Adrenal gland (tissue), 12 donors: ENCODE measurements around the gene INPP4B. TPM values are rescaled to one million over a fixed set of nuclear protein-coding genes. Genes with fewer than 3 reads are reported as not detected.

Experiments
- DNase-seq, 7 donors: peaks; one replicate each; pipeline ENCODE4 v3.0.0-alpha.2; 2019 to 2020
- H3K27ac ChIP-seq, 5 donors: fragments of 200-600 bp; sonication (generic) in 4 of 5; 1 replicate in 3 of 5; 2 replicates in 2 of 5; pipeline versions ENCODE4 v1.5.1 to v1.8.0; 2016 to 2020; ENCODE audit warnings: mild to moderate bottlenecking in 1 of 5
- H3K27me3 ChIP-seq: fragments of 200-600 bp; 2 replicates; pipeline ENCODE4 v1.8.0; 2021
- H3K36me3 ChIP-seq, 2 donors: fragments of 200-600 bp; replicated peaks in 1 of 2; 1 replicate in 1 of 2; 2 replicates in 1 of 2; pipeline versions ENCODE4 v1.5.1 to v1.8.0; 2018 to 2022
- H3K4me1 ChIP-seq, 2 donors: fragments of 200-600 bp; replicated peaks in 1 of 2; 1 replicate in 1 of 2; 2 replicates in 1 of 2; pipeline versions ENCODE4 v1.5.1 to v1.8.0; 2018 to 2021
- H3K4me3 ChIP-seq, 4 donors: fragments of 200-600 bp; sonication (generic) in 3 of 4; one replicate each; pipeline ENCODE4 v1.5.1; 2016 to 2018
- H3K9me3 ChIP-seq, 3 donors: fragments of 200-600 bp; sonication (generic) in 1 of 3; replicated peaks in 1 of 3; 1 replicate in 2 of 3; 2 replicates in 1 of 3; pipeline versions ENCODE4 v1.5.1 to v1.8.0; 2016 to 2021
- POLR2A ChIP-seq, 2 donors: fragments of 450-650 bp; IDR thresholded peaks; one replicate each; pipeline ENCODE4 v1.6.1; 2017; ENCODE audit warnings: antibody characterized with exemption in 2 of 2, mild to moderate bottlenecking in 2 of 2, moderate library complexity in 1 of 2
- WGBS, 4 donors: extraction: QIAGEN DNeasy Blood & Tissue Kit in 2 of 4; methylation state at CpG; one replicate each; pipeline versions ENCODE4 v1.1.5 to v1.1.7; 2013 to 2017; 5-methylcytosine and 5-hydroxymethylcytosine counted together
- intact Hi-C, 2 donors: fragments of 100-400 bp; cut with DNase I; formaldehyde crosslinking; loops; one replicate each; pipeline versions ENCODE4 v1.14.1 to v1.15.0; 2022 to 2023
- polyA plus RNA-seq, 3 donors: library from polyadenylated mRNA; stranded (reverse); fragments of 200-250 nt in 2 of 3; fragments of 350-450 nt in 1 of 3; fragmentation: Illumina TruSeq in 1 of 3; extraction: RNeasy Lipid Tissue Mini Kit (QIAGEN cat#74804) in 1 of 3; gene quantifications; one replicate each; pipeline ENCODE4 v1.2.3, GENCODE V29; 2013 to 2014
- total RNA-seq, 9 donors: library from RNA; depleted of rRNA in 4 of 9; stranded (reverse); fragments of >200 nt in 4 of 9; fragments of 120-200 nt in 1 of 9; fragmentation: NEBNext Ultra II Directional in 1 of 9; extraction: Animal tissue kit (Norgen Biotek cat#: 25700) in 1 of 9; gene quantifications; one replicate each; pipeline versions ENCODE4 v1.1.0 to v1.2.4, GENCODE V29; 2013 to 2023
- TF ChIP-seq, protein P1 (sequence below), 6 experiments: fragments of 450-650 bp in 4 of 6; fragments of 200-600 bp in 2 of 6; sonication (generic) in 1 of 6; IDR thresholded peaks; 1 replicate in 5 of 6; 2 replicates in 1 of 6; pipeline versions ENCODE4 v1.5.1 to v1.8.0; 2016 to 2021; ENCODE audit warnings: antibody characterized with exemption in 6 of 6, mild to moderate bottlenecking in 2 of 6, moderate library complexity in 1 of 6
- donor health status: healthy with polysubstance abuse.
- donor health status: Bipolar disorder and iron deficiency.
- donor health status: DM: yes; HTN: yes; CAD: no.
- donor health status: DM: no; HTN: no; CAD: no.
- donor health status: DM: no; HTN: no; CAD: no.
- donor health status: DM: yes; HTN: yes; CAD: no.

INPP4B gene
- total and polyA plus RNA-seq, 12 donors: 2.2 to 21.6 (median 11.8) TPM

DNA sequence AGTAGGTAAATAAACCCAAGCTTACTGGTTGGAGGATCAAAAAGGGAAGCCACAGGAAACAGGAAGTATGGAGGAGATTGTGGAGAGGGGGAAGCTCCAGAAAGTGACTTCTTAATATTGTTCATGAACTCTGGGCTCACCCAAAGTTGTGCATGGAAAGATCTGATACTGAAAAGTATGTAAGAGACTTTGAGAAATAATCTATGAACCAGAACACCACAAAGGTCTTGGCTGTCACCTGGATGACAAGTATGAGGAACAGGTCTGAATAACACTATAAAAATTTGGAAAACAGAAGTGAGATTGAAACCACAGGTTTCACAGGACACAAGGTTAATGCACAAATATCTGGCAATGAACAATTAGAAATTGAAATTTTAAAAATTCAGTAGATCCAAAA, 567.4 kb downstream of the INPP4B start:
- no peaks in the 10 kb centered on the region for H3K4me1 ChIP-seq
- no peaks in the 10 kb centered on the region for H3K9me3 ChIP-seq
- no peak for TF ChIP-seq POLR2A (IDR thresholded peaks at IDR 0.05)
- TF ChIP-seq, protein P1, sequence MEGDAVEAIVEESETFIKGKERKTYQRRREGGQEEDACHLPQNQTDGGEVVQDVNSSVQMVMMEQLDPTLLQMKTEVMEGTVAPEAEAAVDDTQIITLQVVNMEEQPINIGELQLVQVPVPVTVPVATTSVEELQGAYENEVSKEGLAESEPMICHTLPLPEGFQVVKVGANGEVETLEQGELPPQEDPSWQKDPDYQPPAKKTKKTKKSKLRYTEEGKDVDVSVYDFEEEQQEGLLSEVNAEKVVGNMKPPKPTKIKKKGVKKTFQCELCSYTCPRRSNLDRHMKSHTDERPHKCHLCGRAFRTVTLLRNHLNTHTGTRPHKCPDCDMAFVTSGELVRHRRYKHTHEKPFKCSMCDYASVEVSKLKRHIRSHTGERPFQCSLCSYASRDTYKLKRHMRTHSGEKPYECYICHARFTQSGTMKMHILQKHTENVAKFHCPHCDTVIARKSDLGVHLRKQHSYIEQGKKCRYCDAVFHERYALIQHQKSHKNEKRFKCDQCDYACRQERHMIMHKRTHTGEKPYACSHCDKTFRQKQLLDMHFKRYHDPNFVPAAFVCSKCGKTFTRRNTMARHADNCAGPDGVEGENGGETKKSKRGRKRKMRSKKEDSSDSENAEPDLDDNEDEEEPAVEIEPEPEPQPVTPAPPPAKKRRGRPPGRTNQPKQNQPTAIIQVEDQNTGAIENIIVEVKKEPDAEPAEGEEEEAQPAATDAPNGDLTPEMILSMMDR (IDR thresholded peaks at IDR 0.05): no peak
- no peak overlapping the region for H3K27ac ChIP-seq
- intact Hi-C loops: no loop called here
- DNase-seq: no peak
- H3K36me3 ChIP-seq: no peaks in the 10 kb centered on the region
- no peaks in the 10 kb centered on the region for H3K27me3 ChIP-seq
- no peak overlapping the region for H3K4me3 ChIP-seq

DNA sequence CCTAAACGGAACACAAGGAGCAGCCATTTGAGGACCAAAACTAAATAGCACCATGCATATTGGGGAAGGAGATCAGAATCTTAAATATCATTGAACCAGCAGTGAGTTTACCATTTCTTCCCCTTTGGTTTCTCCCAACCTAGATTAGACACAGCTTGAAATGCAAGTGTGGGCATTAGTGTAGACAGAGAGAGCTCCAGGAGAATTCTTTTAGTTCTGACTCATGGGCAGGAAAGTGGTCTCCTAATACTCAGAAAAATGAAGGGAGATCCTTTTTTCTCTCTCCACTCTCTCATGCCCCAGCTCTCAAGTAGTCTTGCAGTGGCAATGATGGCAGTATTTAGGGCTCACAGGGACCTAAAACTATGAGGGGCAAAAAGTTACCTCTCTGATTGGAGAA, 567.9 kb downstream of the INPP4B start:
- no peaks in the 10 kb centered on the region for H3K27me3 ChIP-seq
- intact Hi-C loops: no loop called here
- H3K4me3 ChIP-seq: no peak overlapping the region
- WGBS, 4 donors: 91 to 98% (median 97%) methylated on average over 1 of the region's 1 CpG
- TF ChIP-seq, protein P1 (IDR thresholded peaks at IDR 0.05): no peak
- TF ChIP-seq POLR2A (IDR thresholded peaks at IDR 0.05): no peak
- H3K36me3 ChIP-seq: no peaks in the 10 kb centered on the region
- no peak for DNase-seq
- no peaks in the 10 kb centered on the region for H3K9me3 ChIP-seq
- H3K4me1 ChIP-seq: no peaks in the 10 kb centered on the region
- no peak overlapping the region for H3K27ac ChIP-seq

DNA sequence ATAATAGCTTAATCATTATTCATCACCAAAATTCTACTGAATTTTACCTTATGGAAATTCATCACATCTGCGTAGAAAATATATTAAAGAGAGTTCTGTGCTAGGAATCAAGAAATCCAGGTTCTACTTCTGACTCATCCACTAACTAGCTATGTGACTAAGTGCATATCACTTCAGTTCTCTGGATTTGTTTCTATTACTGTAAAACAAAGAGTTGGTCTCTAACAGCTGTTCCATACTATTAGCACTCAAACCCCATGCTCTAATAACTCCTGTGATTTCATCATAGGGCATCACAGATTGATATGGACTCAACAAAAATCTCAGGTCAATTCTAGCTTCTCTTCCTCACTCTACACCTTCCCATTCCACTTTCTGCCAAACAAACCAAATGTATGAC, 572.0 kb downstream of the INPP4B start:
- H3K9me3 ChIP-seq: no peaks in the 10 kb centered on the region
- H3K27ac ChIP-seq: no peak overlapping the region
- H3K36me3 ChIP-seq: no peaks in the 10 kb centered on the region
- no peaks in the 10 kb centered on the region for H3K27me3 ChIP-seq
- H3K4me3 ChIP-seq: no peak overlapping the region
- intact Hi-C loops: no loop called here
- TF ChIP-seq, protein P1 (IDR thresholded peaks at IDR 0.05): no peak
- TF ChIP-seq POLR2A (IDR thresholded peaks at IDR 0.05): no peak
- 92 to 99% (median 96%) methylated on average over 1 of the region's 1 CpG for WGBS, 4 donors
- DNase-seq: no peak
- no peaks in the 10 kb centered on the region for H3K4me1 ChIP-seq

DNA sequence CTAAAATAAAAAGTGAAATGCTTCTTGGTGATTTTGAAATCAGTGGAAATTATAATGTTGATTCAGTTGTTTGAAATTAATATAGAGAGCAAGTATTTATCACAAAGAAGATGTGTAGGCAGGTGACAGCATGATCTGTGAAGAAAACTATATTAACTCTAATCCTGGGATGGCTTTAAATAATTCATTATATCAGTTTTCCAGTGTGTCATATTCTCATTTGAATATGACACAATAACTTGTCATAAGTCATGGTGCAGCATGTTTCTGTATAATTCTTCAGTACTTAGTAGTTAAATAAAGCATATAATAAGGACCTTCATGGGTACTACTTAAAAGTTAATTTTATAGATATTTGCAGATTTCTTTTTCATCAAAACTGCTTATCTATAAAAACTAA, 573.6 kb downstream of the INPP4B start:
- Histone ChIP-seq H3K36me3 (no peaks in the 10 kb centered on the region), H3K4me3 (no peak overlapping the region), H3K27me3 (no peaks in the 10 kb centered on the region), H3K9me3 (no peaks in the 10 kb centered on the region), H3K4me1 (no peaks in the 10 kb centered on the region), H3K27ac (no peak overlapping the region)
- intact Hi-C loops: no loop called here
- TF ChIP-seq, protein P1 (IDR thresholded peaks at IDR 0.05): no peak
- TF ChIP-seq POLR2A (IDR thresholded peaks at IDR 0.05): no peak
- DNase-seq: no peak
